HFF-Myc (cell line): ENCODE results near the gene MBOAT2.

Source experiments
- DNase-seq: peaks from one replicate; pipeline ENCODE4 v3.0.0-alpha.2; 2011; ENCODE audit warnings: low read depth; ENCODE audit errors: extremely low read depth
- H3K4me3 ChIP-seq: replicated peaks from 2 replicates; pipeline ENCODE4 v1.5.1; 2011; ENCODE audit warnings: low read depth, mild to moderate bottlenecking, control low read depth, low read length
- TF ChIP-seq, protein P1 (sequence below): IDR thresholded peaks from 2 replicates; pipeline ENCODE4 v1.5.1; 2012; ENCODE audit warnings: mild to moderate bottlenecking, low read depth, low read length, control low read depth; ENCODE audit errors: missing control alignments

The MBOAT2 gene

DNA sequence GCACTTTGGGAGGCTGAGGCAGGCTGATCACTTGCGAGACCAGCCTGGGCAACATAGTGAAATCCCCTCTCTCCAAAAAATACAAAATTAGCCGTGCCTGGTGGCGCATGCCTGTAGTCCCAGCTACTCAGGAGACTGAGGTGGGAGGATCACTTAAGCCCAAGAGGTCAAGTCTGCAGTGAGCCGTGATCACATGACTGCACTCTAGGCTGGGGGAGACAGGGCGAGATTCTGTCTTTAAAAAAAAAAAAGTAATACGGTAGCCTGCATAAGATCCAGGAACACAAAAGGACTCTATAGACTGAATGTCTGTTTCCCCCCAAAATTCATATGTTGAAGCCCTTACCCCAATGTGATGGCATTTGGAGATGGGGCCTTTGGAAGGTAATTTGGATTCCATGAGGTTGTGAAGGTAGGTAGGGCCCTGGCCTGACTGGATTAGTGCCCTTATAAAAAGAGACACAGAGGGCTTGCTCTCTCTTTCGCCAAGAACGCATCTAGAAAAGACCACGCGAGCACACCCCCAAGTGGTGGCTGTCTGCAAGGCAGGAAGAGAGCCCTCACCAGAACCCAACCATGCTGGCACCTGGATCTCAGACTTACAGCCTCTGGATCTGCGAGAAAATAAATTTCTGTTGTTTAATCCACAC lies 17.0 kb downstream of the MBOAT2 start:
- DNase-seq: no peak
- H3K4me3 ChIP-seq: no peak overlapping the region
- TF ChIP-seq, protein P1, sequence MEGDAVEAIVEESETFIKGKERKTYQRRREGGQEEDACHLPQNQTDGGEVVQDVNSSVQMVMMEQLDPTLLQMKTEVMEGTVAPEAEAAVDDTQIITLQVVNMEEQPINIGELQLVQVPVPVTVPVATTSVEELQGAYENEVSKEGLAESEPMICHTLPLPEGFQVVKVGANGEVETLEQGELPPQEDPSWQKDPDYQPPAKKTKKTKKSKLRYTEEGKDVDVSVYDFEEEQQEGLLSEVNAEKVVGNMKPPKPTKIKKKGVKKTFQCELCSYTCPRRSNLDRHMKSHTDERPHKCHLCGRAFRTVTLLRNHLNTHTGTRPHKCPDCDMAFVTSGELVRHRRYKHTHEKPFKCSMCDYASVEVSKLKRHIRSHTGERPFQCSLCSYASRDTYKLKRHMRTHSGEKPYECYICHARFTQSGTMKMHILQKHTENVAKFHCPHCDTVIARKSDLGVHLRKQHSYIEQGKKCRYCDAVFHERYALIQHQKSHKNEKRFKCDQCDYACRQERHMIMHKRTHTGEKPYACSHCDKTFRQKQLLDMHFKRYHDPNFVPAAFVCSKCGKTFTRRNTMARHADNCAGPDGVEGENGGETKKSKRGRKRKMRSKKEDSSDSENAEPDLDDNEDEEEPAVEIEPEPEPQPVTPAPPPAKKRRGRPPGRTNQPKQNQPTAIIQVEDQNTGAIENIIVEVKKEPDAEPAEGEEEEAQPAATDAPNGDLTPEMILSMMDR: peak; percentile 37

DNA sequence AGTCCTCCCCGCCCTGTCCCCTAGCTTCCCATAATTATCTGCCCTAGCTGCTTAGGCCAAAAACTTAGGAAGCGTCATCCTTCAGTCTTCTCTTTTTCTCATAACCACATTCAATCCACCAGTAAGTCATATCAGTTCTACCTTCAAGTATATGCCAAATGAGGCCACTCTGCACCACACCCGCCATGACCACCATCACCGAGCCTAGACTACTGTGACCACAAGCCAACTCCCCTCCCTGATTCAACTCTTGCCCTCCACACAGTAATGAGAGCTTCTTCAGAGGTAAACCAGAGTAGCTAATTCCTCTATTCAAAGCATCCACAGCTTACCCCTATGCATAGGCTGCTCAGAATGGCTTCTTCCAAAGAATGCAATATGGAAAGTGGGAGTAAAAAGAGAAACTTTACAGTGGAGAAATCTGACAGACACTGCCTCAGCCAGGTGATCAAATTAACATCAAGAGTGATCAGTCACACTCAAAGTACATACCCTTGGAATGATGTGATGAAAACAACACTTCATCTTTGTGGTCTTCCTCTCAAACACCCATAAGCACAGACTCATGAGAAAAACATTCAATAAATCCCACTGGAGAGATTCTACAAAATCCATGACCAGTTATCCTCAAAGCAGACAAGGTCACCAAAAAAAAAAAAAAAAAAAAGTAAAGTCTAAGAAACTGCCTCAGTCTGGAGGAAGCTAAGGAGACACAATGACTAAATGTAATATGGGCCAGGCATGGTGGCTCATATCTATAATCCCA lies 17.7 kb downstream of the MBOAT2 start:
- TF ChIP-seq, protein P1: no peak
- no peak overlapping the region for H3K4me3 ChIP-seq
- DNase-seq: no peak

- no peak for DNase-seq
- no peak overlapping the region for H3K4me3 ChIP-seq
- TF ChIP-seq, protein P1: no peak
Observed at GRCh38 chr2:8984855-8985254, 18.6 kb downstream of the MBOAT2 start.

DNA sequence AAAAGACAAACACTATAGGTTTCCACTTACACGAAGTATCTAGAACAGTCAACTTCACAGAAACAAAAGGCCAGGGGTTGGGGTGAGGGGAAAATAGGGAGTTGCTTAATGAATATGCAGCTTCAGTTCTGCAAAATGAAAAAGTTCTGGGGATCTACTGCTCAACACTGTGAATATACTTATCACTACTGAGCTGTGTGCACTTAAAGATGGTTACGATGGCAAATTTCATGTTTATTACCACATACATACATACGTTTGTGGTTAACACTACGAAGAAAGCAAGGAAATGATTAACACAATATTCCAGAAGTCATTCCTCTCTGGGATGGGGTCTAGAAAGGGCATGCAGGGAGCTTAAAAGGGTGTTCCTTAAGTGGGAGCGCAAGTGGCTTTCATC lies 19.3 kb downstream of the MBOAT2 start:
- DNase-seq: no peak
- TF ChIP-seq, protein P1: no peak
- H3K4me3 ChIP-seq: no peak overlapping the region

DNA sequence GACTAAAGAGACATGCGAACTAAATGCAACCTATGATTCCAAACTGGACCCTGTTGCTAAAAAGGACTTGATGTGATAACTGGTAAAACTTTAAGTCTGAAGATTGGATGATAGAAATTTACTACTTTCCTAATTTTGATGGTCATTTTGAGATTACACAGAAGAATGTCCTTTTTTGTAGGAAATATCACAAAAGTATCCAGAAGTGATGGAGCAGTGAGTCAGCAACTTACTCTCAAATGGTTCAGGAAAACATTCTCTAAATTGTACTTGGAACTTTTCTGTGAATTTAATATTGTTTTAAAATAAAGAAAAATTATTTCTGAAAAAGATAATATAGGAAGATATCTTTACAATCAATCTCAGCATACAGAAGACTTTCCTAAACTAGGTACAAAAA lies 19.9 kb downstream of the MBOAT2 start:
- TF ChIP-seq, protein P1: no peak
- H3K4me3 ChIP-seq: no peak overlapping the region
- DNase-seq: no peak

GRCh38 chr2:8981876-8982275 lies 21.6 kb downstream of the MBOAT2 start:
- TF ChIP-seq, protein P1: no peak
- no peak overlapping the region for H3K4me3 ChIP-seq
- no peak for DNase-seq
